ENCODE measurements around the gene CLEC2D. TPM values are rescaled to one million over a fixed set of nuclear protein-coding genes. Genes with fewer than 3 reads are reported as not detected.

Gene CLEC2D
- total RNA-seq, 1 donor from 2014 or later: 12.9 TPM

GRCh38 chr12:9724023-9724422, 54.5 kb downstream of the CLEC2D start:
- intact Hi-C loops (cut with DNase I): no loop called here
- no peaks in the 10 kb centered on the region for H3K36me3 ChIP-seq
- no peak overlapping the region for H3K4me3 ChIP-seq
- H3K27ac ChIP-seq: no peak overlapping the region
- H3K27me3 ChIP-seq: no peaks in the 10 kb centered on the region
- no peaks in the 10 kb centered on the region for H3K9me3 ChIP-seq
- H3K4me1 ChIP-seq: no peaks in the 10 kb centered on the region
- TF ChIP-seq CTCF (IDR thresholded peaks at IDR 0.05): no peak
- ATAC-seq (no peak), DNase-seq (no peak)

- no peaks in the 10 kb centered on the region for H3K27me3 ChIP-seq
- ATAC-seq (no peak), DNase-seq (no peak)
- H3K27ac ChIP-seq: no peak overlapping the region
- TF ChIP-seq CTCF (IDR thresholded peaks at IDR 0.05): no peak
- no peaks in the 10 kb centered on the region for H3K4me1 ChIP-seq
- H3K4me3 ChIP-seq: no peak overlapping the region
- H3K36me3 ChIP-seq: no peaks in the 10 kb centered on the region
- intact Hi-C loops (cut with DNase I): no loop called here
- H3K9me3 ChIP-seq: no peaks in the 10 kb centered on the region
Measured at GRCh38 chr12:9725213-9725870, 55.8 kb downstream of the CLEC2D start.

- no peak for DNase-seq
- Histone ChIP-seq H3K27ac (no peak overlapping the region), H3K27me3 (no peaks in the 10 kb centered on the region), H3K4me3 (no peak overlapping the region), H3K36me3 (no peaks in the 10 kb centered on the region), H3K4me1 (no peaks in the 10 kb centered on the region), H3K9me3 (no peaks in the 10 kb centered on the region)
- no peak for TF ChIP-seq CTCF (IDR thresholded peaks at IDR 0.05)
- intact Hi-C loops (cut with DNase I): no loop called here
- no peak for ATAC-seq
Measured at GRCh38 chr12:9727813-9728212, 58.3 kb downstream of the CLEC2D start.

GRCh38 chr12:9729082-9729481, 59.6 kb downstream of the CLEC2D start:
- Histone ChIP-seq H3K4me1 (no peaks in the 10 kb centered on the region), H3K27ac (no peak overlapping the region), H3K36me3 (no peaks in the 10 kb centered on the region), H3K9me3 (no peaks in the 10 kb centered on the region), H3K27me3 (no peaks in the 10 kb centered on the region), H3K4me3 (no peak overlapping the region)
- intact Hi-C loops (cut with DNase I): no loop called here
- TF ChIP-seq CTCF (IDR thresholded peaks at IDR 0.05): no peak
- no peak for DNase-seq
- no peak for ATAC-seq

- H3K4me3 ChIP-seq: no peak overlapping the region
- H3K9me3 ChIP-seq: no peaks in the 10 kb centered on the region
- no peaks in the 10 kb centered on the region for H3K27me3 ChIP-seq
- TF ChIP-seq CTCF (IDR thresholded peaks at IDR 0.05): no peak
- ATAC-seq (no peak), DNase-seq (no peak)
- intact Hi-C loops (cut with DNase I): no loop called here
- H3K36me3 ChIP-seq: no peaks in the 10 kb centered on the region
- no peaks in the 10 kb centered on the region for H3K4me1 ChIP-seq
- H3K27ac ChIP-seq: no peak overlapping the region
Measured at GRCh38 chr12:9730011-9730410, 60.5 kb downstream of the CLEC2D start.

- Histone ChIP-seq H3K36me3 (no peaks in the 10 kb centered on the region), H3K4me3 (no peak overlapping the region), H3K4me1 (no peaks in the 10 kb centered on the region), H3K27me3 (no peaks in the 10 kb centered on the region), H3K9me3 (no peaks in the 10 kb centered on the region), H3K27ac (no peak overlapping the region)
- intact Hi-C loops (cut with DNase I): no loop called here
- ATAC-seq: no peak
- DNase-seq: no peak
- no peak for TF ChIP-seq CTCF (IDR thresholded peaks at IDR 0.05)
Measured at GRCh38 chr12:9730591-9730990, 61.1 kb downstream of the CLEC2D start.

Data from upper lobe of right lung (tissue), 1 donor.